Skeletal muscle tissue (tissue), 4 donors: ENCODE measurements around the gene HOXD13. TPM values are rescaled to one million over a fixed set of nuclear protein-coding genes. Genes with fewer than 3 reads are reported as not detected.

Experiments used
- H3K27ac ChIP-seq: one replicate; pipeline ENCODE4 v1.7.0; 2013; ENCODE audit warnings: mild to moderate bottlenecking, low read depth, low read length, inconsistent platforms
- H3K27me3 ChIP-seq, 3 donors: one replicate each; pipeline ENCODE4 v1.7.0; 2013; ENCODE audit warnings: low read length in 3 of 3; ENCODE audit not compliant: control insufficient read depth in 3 of 3, insufficient read depth in 3 of 3
- H3K36me3 ChIP-seq, 3 donors: one replicate each; pipeline ENCODE4 v1.7.0; 2013; ENCODE audit warnings: low read length in 3 of 3; ENCODE audit not compliant: control insufficient read depth in 3 of 3, insufficient read depth in 3 of 3
- H3K4me1 ChIP-seq, 3 donors: one replicate each; pipeline ENCODE4 v1.7.0; 2013; ENCODE audit warnings: low read length in 3 of 3, mild to moderate bottlenecking in 3 of 3; ENCODE audit not compliant: control insufficient read depth in 3 of 3, insufficient read depth in 3 of 3
- H3K4me3 ChIP-seq, 3 donors: one replicate each; pipeline ENCODE4 v1.7.0; 2013; ENCODE audit warnings: low read length in 3 of 3
- H3K9ac ChIP-seq, 3 donors: one replicate each; pipeline ENCODE4 v1.7.0; 2013; ENCODE audit warnings: low read length in 3 of 3, mild to moderate bottlenecking in 3 of 3, moderate library complexity in 2 of 3, low read depth in 1 of 3
- H3K9me3 ChIP-seq, 3 donors: one replicate each; pipeline ENCODE4 v1.7.0; 2013; ENCODE audit warnings: low read length in 3 of 3; ENCODE audit not compliant: control insufficient read depth in 3 of 3
- total RNA-seq: library from RNA; depleted of rRNA; stranded (reverse); fragments of >200 nt; gene quantifications from one replicate; pipeline ENCODE4 v1.2.3, GENCODE V29; 2014
- donor health status: Osteomylitis.

HOXD13 gene
- total RNA-seq, 1 donor from 2014 or later, result under 0.01 TPM

DNA sequence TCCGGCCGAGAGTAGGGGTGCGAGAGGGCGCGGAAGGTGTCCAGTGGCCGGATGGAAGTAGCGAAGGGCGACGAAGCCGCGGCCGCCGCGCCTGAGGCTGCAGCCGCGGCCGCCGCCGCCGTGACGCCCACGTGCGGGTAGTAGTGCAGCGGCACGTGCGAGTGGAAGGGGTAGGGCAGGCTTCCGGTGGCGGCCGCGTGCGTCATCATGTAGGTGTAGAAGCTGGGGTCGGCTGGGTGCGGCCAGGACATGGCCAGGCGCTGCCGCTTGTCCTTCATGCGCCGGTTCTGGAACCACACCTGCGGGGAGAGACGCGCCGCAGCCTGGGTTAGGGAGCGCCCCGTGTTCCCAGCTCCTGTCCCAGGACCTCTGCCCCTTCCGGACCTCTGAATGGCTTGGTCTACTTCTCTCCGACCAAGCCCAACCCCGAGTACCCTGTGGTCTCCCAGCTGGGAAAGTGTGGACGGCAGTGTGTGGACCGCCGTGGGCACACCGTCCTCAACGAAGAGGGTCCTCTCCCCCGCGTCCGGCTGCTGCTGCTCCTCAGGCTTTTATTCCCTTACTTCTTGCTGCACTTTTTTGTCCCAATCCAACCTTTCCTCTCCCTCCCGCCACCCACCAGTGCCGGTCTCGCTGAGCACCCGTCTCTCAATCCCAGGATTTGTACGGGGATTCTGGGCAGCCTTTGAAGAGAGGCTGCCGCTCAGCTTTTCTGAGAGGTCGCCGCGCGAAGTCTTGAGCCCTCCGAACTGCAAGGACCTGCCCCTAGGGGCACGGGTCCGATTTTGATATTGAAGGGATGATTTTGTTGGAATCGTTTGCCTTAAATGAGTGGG, 11.8 kb upstream of the HOXD13 start:
- H3K27ac ChIP-seq, result no peak overlapping the region
- H3K27me3 ChIP-seq, result peaks cover 92 to 95% (median 94%) of the 10 kb centered on the region in 3 donors
- H3K9me3 ChIP-seq, result peaks cover 0 to 1% (median 0%) of the 10 kb centered on the region in 3 donors
- peak overlapping the region in 2 of 3 donors; percentile 45 to 53 for H3K4me3 ChIP-seq
- H3K4me1 ChIP-seq, result peaks cover 17 to 35% (median 22%) of the 10 kb centered on the region in 3 donors
- no peaks in the 10 kb centered on the region for H3K36me3 ChIP-seq
- no peak overlapping the region for H3K9ac ChIP-seq

DNA sequence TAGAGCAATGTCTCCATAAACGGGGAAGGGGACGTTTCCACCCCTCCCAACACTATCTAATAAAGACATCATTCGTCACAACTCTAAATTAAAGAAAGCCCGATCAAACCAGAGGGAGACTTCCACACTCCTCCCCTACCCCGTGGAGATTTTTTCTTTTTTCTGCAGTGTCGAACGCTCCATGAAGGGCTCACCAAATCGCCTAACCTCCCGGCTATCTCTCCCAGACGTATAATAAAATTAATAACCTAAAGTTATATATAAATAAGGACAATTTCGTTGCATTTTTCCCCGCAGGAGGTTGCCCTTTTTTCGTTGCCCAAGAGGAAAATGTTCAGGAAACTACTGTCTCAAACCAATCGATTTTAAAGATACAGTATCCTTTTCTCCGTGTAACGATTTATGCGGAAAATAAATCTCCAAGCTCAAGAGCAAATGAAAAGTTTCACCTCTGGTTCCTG, 11.1 kb upstream of the HOXD13 start:
- H3K9me3 ChIP-seq, result peaks cover 0 to under 1% (median 0%) of the 10 kb centered on the region in 3 donors
- H3K4me1 ChIP-seq, result peaks cover 22 to 41% (median 27%) of the 10 kb centered on the region in 3 donors
- peaks cover 93 to 95% (median 94%) of the 10 kb centered on the region in 3 donors for H3K27me3 ChIP-seq
- no peak overlapping the region for H3K27ac ChIP-seq
- no peak overlapping the region for H3K9ac ChIP-seq
- no peaks in the 10 kb centered on the region for H3K36me3 ChIP-seq
- H3K4me3 ChIP-seq, result no peak overlapping the region

DNA sequence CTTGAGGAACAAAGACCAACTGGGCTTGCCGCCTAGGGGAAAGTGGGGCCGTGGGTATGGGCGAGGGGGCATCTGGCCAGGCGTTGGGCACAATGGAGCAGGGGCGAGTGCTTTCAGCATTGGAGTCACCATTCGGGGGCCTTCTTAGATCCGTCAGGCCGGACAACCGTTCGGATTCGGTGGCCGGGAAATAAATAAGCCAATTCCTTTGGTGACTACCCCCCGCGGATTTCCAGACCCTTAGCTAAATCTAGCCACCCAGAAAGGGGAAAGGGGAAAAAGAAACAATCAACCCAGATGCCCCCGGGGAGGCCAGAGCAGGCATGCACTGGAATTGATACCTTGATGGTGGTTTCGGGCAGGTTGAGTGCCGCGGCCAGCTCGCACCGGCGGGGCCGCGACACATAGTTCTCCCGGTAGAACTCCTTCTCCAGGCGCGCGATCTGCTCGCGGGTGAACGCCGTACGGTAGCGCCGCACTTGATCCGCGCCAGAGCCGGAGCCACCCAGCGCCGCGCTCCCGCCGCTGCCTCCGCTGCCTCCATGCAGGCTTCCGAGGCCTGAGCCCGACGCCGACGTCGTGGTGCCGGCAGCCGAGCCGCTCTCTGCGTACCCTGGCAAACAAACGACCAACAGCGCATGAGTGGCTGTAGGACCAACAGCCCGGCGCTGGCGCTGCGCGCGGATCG, 10.5 kb upstream of the HOXD13 start:
- H3K27ac ChIP-seq, result no peak overlapping the region
- H3K9ac ChIP-seq, result no peak overlapping the region
- peaks cover 22 to 41% (median 27%) of the 10 kb centered on the region in 3 donors for H3K4me1 ChIP-seq
- H3K4me3 ChIP-seq, result no peak overlapping the region
- no peaks in the 10 kb centered on the region for H3K9me3 ChIP-seq
- H3K36me3 ChIP-seq, result no peaks in the 10 kb centered on the region
- H3K27me3 ChIP-seq, result peaks cover 91 to 95% (median 92%) of the 10 kb centered on the region in 3 donors

DNA sequence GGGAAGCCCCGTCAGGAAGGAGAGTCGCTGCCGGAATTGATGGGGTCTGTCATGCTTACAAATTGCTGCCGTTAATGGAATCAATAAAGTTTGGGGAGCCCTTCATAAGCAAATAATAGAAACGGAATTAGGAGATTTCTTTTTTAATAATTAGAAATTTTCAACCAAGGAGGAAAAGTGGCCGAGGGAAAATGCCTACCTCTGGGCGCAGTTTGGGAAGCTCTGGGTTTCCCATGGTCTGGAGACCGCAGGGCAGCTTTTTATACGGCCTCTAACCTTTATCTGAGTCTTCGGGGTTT, 10.0 kb upstream of the HOXD13 start:
- H3K36me3 ChIP-seq, result no peaks in the 10 kb centered on the region
- no peaks in the 10 kb centered on the region for H3K9me3 ChIP-seq
- peaks cover 22 to 41% (median 27%) of the 10 kb centered on the region in 3 donors for H3K4me1 ChIP-seq
- H3K27ac ChIP-seq, result no peak overlapping the region
- H3K9ac ChIP-seq, result no peak overlapping the region
- H3K4me3 ChIP-seq, result no peak overlapping the region
- peaks cover 92 to 95% (median 92%) of the 10 kb centered on the region in 3 donors for H3K27me3 ChIP-seq

DNA sequence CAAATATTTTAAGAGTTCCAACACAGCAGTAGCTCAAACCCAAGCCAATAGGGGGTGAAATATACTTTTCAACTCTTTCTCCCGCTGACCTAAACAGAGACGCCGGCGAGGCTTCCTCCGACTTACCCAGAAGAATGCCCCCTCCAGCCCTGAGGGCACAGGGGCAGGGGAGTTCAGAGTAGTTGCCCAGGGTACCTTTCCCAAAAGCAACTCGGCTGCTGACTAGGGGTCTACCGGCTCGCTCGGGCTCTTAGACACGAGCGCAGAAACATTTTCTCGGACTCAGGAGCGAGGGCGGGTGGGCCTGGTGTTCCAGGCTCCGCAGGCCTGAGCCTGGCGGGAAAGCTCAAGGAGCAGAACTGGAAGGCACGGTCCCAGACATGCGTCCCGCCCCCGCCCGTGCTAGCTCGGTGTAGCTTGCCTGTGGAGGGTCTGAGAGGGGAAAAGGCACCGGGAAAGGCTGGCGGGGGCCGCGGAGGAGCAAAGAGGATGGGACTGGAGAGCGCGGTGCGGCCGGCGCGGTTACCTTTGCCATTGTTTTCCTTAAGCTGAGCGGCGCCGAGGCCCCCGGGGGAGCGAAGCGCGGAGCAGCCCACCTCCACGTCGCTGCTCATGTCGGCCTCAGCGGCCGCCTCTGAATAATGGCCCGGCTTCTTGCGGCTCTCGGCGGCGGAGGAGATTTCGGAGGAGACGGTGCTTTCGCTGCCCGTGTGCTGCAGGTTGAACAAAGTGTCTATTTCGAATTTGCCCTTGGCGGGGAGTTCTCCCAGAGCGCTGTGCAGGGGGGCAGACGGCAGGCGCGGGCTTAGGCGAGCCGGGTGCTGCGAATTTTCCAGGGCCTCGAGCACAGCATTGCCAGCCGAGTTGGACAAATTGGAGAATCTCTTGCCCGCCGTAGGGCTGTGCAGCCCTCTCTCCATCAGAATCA, 9.4 kb upstream of the HOXD13 start:
- Histone ChIP-seq H3K27ac (no peak overlapping the region), H3K27me3 (peaks cover 93 to 97% (median 94%) of the 10 kb centered on the region in 3 donors), H3K36me3 (no peaks in the 10 kb centered on the region), H3K9me3 (no peaks in the 10 kb centered on the region), H3K4me3 (no peak overlapping the region), H3K9ac (no peak overlapping the region), H3K4me1 (peaks cover 24 to 43% (median 30%) of the 10 kb centered on the region in 3 donors)

DNA sequence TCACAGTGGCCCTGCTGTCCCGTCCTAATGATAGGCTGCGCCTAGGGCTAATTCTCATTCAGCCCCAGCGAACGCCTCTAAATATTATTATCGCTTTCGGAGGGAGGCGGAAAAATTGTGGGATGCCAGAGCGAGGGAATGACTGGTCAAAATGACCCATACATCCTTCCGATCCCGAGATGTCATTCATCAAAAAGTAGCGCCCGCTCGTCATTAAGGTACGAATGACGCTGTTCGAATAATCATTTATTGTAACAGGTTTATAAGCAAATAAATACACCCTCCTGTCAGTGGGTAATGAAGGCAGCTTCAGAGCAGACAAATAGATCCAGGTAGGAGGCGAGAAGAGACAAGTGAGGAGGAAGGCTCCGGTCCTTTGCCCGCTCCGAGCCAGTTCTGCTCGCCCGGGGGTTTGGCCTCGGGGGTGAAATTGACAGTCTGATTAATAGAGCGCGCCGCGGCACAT, 8.7 kb upstream of the HOXD13 start, which contains the start of gene EVX2:
Gene EVX2 (minus strand): TSS at position 167 of the 466 bp plus-strand sequence. CDS start 186 bp downstream, outside the sequence.
- no peak within 1 kb of the TSS for H3K9ac ChIP-seq
- no peak within 1 kb of the TSS for H3K27ac ChIP-seq
- H3K9me3 ChIP-seq, result no peaks in the 10 kb centered on the region
- H3K4me3 ChIP-seq, result no peak within 1 kb of the TSS
- H3K27me3 ChIP-seq, result peaks cover 93 to 97% (median 94%) of the 10 kb centered on the region in 3 donors
- H3K36me3 ChIP-seq, result no peaks in the 10 kb centered on the region
- H3K4me1 ChIP-seq, result peaks cover 30 to 48% (median 35%) of the 10 kb centered on the region in 3 donors

DNA sequence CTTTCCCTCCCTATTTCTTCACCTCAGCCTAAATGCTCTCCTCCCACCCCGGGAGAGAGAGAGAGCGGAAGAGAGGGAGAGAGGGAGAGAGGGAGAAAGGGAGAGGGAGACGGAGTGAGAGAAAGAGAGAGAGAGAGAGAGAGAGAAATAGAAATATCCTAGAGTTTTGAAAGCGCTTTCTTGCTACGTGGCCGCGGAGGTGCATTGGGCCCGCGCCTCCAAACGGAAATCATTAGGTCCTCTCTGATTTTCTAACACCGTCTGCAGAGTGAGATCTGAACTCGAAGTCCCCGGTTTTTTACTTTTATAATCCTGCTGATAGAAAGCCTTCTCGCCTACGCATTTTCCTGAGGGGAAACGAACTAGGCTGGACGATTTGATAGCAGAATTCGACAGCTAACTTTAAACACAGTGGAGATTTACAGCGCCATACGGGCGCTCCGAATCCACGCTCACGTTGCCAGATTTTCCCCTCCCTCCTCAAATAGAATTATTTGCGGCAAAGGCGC, 7.9 kb upstream of the HOXD13 start:
- Histone ChIP-seq H3K4me3 (no peak overlapping the region), H3K27me3 (peaks cover 93 to 96% (median 94%) of the 10 kb centered on the region in 3 donors), H3K36me3 (no peaks in the 10 kb centered on the region), H3K27ac (no peak overlapping the region), H3K4me1 (peaks cover 24 to 41% (median 28%) of the 10 kb centered on the region in 3 donors), H3K9ac (no peak overlapping the region), H3K9me3 (no peaks in the 10 kb centered on the region)

- Histone ChIP-seq H3K27ac (no peak overlapping the region), H3K9me3 (no peaks in the 10 kb centered on the region), H3K4me3 (no peak overlapping the region), H3K36me3 (no peaks in the 10 kb centered on the region), H3K4me1 (peaks cover 24 to 40% (median 28%) of the 10 kb centered on the region in 3 donors), H3K9ac (no peak overlapping the region), H3K27me3 (peaks cover 96 to 99% (median 99%) of the 10 kb centered on the region in 3 donors)
These were observed 7.3 kb upstream of the HOXD13 start for GRCh38 chr2:176085120-176085788.
